Uterus (tissue), 4 donors: ENCODE measurements around the gene LGALS7. TPM values are rescaled to one million over a fixed set of nuclear protein-coding genes. Genes with fewer than 3 reads are reported as not detected.

Source experiments
- DNase-seq, 2 donors: peaks; one replicate each; pipeline ENCODE4 v3.0.0-alpha.2; 2019 to 2020
- H3K27ac ChIP-seq, 2 donors: fragments of 200-600 bp; sonication (generic); 1 replicate in 1 of 2; 2 replicates in 1 of 2; pipeline ENCODE4 v1.5.1; 2016 to 2018
- H3K27me3 ChIP-seq, 2 donors: fragments of 200-600 bp; sonication (generic); one replicate each; pipeline ENCODE4 v1.5.1; 2018 to 2019; ENCODE audit warnings: control low read depth in 1 of 2
- H3K36me3 ChIP-seq, 2 donors: fragments of 200-600 bp; sonication (generic); one replicate each; pipeline ENCODE4 v1.5.1; 2019; ENCODE audit warnings: control low read depth in 1 of 2
- H3K4me1 ChIP-seq, 2 donors: fragments of 200-600 bp; sonication (generic); one replicate each; pipeline ENCODE4 v1.5.1; 2018 to 2019; ENCODE audit warnings: control low read depth in 1 of 2
- H3K4me3 ChIP-seq, 2 donors: fragments of 200-600 bp; sonication (generic); 1 replicate in 1 of 2; 2 replicates in 1 of 2; pipeline ENCODE4 v1.5.1; 2018 to 2019; ENCODE audit warnings: mild to moderate bottlenecking in 1 of 2
- H3K9me3 ChIP-seq, 2 donors: fragments of 200-600 bp; sonication (generic); one replicate each; pipeline ENCODE4 v1.5.1; 2019; ENCODE audit warnings: control low read depth in 1 of 2
- POLR2A ChIP-seq, 2 donors: fragments of 450-650 bp; IDR thresholded peaks; one replicate each; pipeline ENCODE4 v1.6.1; 2016; ENCODE audit warnings: antibody characterized with exemption in 2 of 2, mild to moderate bottlenecking in 1 of 2, moderate library complexity in 1 of 2
- intact Hi-C: fragments of 100-400 bp; cut with DNase I; formaldehyde crosslinking; loops from one replicate; pipeline ENCODE4 v1.15.1; 2023; ENCODE audit warnings: low total_unique reads
- total RNA-seq, 4 donors: library from RNA; depleted of rRNA in 3 of 4; stranded (reverse); fragments of >200 nt in 3 of 4; gene quantifications; one replicate each; pipeline versions ENCODE4 v1.1.0 to v1.2.4, GENCODE V29; 2014 to 2023
- TF ChIP-seq, protein P1 (sequence below), 4 experiments: fragments of 200-600 bp in 2 of 4; fragments of 450-650 bp in 2 of 4; sonication (generic) in 2 of 4; IDR thresholded peaks; one replicate each; pipeline ENCODE4 v1.5.1; 2016 to 2019; ENCODE audit warnings: antibody characterized with exemption in 4 of 4, mild to moderate bottlenecking in 2 of 4, moderate library complexity in 1 of 4
- donor health status: DM: yes; HTN: yes; CAD: no.

LGALS7 gene
- total RNA-seq, 4 donors from 2014 or later = 2.6 TPM; not detected in 3

DNA sequence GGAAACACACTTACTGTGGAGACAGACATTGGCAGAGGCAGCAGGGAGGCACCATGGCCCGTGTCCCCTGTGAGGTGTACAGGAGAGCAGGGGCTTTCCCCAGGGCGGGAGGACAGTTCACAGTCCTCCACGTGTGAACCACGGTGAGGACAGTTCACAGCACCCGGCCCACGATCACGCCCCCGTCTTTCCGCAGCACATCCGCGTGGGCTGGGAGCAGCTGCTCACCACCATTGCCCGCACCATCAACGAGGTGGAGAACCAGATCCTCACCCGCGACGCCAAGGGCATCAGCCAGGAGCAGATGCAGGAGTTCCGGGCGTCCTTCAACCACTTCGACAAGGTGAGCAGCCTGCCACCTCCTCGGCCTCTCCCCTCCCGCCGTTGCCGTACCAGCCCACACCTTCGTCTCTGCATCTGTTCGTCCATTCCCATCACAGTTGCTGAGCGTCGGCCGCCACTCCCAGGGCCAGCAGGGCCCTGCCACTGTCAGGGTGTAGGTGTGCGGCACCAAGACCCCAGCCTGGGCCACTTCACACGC, 46.5 kb downstream of the LGALS7 start:
- Histone ChIP-seq H3K27ac (peak overlapping the region; percentile 88 to 92), H3K9me3 (no peaks in the 10 kb centered on the region), H3K4me1 (peaks cover 0 to 20% of the 10 kb centered on the region in 2 donors), H3K36me3 (no peaks in the 10 kb centered on the region), H3K4me3 (no peak overlapping the region), H3K27me3 (no peaks in the 10 kb centered on the region)
- DNase-seq = peak; percentile 22 to 35
- intact Hi-C loops = no loop called here
- TF ChIP-seq POLR2A (IDR thresholded peaks at IDR 0.05) = no peak
- TF ChIP-seq, protein P1, sequence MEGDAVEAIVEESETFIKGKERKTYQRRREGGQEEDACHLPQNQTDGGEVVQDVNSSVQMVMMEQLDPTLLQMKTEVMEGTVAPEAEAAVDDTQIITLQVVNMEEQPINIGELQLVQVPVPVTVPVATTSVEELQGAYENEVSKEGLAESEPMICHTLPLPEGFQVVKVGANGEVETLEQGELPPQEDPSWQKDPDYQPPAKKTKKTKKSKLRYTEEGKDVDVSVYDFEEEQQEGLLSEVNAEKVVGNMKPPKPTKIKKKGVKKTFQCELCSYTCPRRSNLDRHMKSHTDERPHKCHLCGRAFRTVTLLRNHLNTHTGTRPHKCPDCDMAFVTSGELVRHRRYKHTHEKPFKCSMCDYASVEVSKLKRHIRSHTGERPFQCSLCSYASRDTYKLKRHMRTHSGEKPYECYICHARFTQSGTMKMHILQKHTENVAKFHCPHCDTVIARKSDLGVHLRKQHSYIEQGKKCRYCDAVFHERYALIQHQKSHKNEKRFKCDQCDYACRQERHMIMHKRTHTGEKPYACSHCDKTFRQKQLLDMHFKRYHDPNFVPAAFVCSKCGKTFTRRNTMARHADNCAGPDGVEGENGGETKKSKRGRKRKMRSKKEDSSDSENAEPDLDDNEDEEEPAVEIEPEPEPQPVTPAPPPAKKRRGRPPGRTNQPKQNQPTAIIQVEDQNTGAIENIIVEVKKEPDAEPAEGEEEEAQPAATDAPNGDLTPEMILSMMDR (IDR thresholded peaks at IDR 0.05) = no peak

DNA sequence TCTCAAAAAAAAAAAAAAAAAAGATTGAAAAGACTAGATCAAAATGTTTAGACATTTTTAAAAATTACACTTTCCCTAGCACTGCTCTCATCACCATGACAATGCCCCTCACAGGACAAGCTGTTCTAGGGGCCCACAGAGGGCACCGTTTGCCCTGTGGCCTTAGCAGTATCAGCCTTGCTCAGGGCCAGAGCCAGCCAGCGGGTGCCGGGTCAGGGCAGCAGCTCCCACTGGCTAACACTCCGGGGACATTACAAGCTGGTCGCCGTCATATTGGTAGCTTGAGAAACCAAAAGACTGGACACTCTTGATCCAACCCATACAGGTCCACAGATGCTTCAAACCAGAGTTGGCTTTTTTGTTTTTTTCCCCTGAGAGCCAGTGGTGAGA, 47.0 kb downstream of the LGALS7 start:
- DNase-seq = peak in 1 of 2 donors; percentile 30
- Histone ChIP-seq H3K4me1 (peaks cover 0 to 20% of the 10 kb centered on the region in 2 donors), H3K4me3 (no peak overlapping the region), H3K36me3 (no peaks in the 10 kb centered on the region), H3K27me3 (no peaks in the 10 kb centered on the region), H3K9me3 (no peaks in the 10 kb centered on the region), H3K27ac (peak overlapping the region; percentile 88 to 92)
- no peak for TF ChIP-seq POLR2A (IDR thresholded peaks at IDR 0.05)
- TF ChIP-seq, protein P1 (IDR thresholded peaks at IDR 0.05) = no peak
- intact Hi-C loops = no loop called here

DNA sequence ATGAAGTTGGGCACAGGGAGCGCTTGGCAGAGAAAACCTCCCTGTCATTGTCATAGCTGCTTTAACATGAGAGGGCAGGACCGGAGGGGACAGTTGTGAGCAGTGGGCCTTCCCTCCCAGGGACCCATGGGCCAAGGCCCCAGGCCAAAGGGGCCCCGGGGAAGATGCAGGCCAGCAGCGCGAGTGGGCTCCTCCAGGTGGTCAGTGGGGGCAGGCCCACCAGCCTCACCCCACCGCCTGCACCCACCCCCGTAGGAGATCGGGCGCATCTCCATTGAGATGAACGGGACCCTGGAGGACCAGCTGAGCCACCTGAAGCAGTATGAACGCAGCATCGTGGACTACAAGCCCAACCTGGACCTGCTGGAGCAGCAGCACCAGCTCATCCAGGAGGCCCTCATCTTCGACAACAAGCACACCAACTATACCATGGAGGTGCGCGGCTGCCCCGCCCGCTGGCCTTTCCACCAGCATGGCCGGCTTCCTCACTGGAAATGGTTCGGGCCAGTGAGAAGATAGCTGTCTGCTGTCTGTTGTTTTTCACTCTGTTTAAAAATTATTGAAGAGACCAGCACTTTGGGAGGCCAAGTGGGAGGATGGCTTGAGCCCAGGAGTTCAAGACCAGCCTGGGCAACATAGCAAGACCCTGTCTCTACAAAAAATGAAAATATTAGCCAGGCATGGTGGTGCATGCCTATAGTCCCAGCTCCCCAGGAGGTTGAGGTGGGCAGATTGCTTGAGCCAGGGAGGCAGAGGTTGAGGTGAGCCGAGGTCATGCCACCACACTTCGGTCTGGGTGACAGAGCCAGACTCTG, 47.6 kb downstream of the LGALS7 start:
- peaks cover 0 to 20% of the 10 kb centered on the region in 2 donors for H3K4me1 ChIP-seq
- no peaks in the 10 kb centered on the region for H3K36me3 ChIP-seq
- intact Hi-C loops = no loop called here
- peak; percentile 17 to 22 for DNase-seq
- H3K9me3 ChIP-seq = no peaks in the 10 kb centered on the region
- peak overlapping the region; percentile 88 to 92 for H3K27ac ChIP-seq
- H3K27me3 ChIP-seq = no peaks in the 10 kb centered on the region
- TF ChIP-seq, protein P1 (IDR thresholded peaks at IDR 0.05) = no peak
- no peak for TF ChIP-seq POLR2A (IDR thresholded peaks at IDR 0.05)
- H3K4me3 ChIP-seq = no peak overlapping the region

DNA sequence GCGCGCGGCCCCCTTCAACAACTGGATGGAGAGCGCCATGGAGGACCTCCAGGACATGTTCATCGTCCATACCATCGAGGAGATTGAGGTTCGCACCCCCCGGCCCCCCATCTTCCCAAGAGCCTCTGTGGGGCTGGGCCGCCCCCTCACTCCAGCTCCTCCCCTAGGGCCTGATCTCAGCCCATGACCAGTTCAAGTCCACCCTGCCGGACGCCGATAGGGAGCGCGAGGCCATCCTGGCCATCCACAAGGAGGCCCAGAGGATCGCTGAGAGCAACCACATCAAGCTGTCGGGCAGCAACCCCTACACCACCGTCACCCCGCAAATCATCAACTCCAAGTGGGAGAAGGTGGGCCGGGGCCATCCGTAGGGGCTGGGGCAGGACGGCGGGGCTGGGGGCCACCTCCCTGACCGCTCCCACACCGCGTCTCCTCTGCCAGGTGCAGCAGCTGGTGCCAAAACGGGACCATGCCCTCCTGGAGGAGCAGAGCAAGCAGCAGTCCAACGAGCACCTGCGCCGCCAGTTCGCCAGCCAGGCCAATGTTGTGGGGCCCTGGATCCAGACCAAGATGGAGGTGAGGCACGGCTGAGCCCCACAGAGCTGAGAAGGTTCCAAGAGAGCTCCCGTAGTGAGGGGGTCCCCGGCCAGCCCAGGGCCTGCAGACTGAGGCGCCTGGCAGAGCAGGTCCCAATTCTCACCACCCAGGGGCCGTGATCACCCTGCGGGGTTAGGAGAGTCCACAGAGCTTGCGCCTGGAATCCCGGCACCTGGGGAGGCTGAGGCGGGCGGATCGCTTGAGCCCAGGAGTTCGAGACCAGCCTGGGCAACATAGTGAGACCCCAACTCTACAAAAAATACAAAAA, 49.1 kb downstream of the LGALS7 start:
- no peaks in the 10 kb centered on the region for H3K36me3 ChIP-seq
- H3K27ac ChIP-seq = peak overlapping the region; percentile 76 to 92
- intact Hi-C loops = no loop called here
- DNase-seq = peak; percentile 19 to 24
- TF ChIP-seq, protein P1 (IDR thresholded peaks at IDR 0.05) = no peak
- TF ChIP-seq POLR2A (IDR thresholded peaks at IDR 0.05) = no peak
- H3K4me1 ChIP-seq = peaks cover 0 to 19% of the 10 kb centered on the region in 2 donors
- H3K27me3 ChIP-seq = no peaks in the 10 kb centered on the region
- no peaks in the 10 kb centered on the region for H3K9me3 ChIP-seq
- H3K4me3 ChIP-seq = no peak overlapping the region
